Effector CD4-positive, alpha-beta T cell (primary cell): ENCODE measurements around the gene ZNF275.
"Not testable (repeated sequence)": the region's sequence is repeated elsewhere in the genome, so short reads cannot be mapped to it uniquely, and the experiment has no call there.

ENCODE experiments used
- DNase-seq: peaks from one replicate; pipeline ENCODE4 v3.0.0-alpha.2; 2020

ZNF275 gene

DNA sequence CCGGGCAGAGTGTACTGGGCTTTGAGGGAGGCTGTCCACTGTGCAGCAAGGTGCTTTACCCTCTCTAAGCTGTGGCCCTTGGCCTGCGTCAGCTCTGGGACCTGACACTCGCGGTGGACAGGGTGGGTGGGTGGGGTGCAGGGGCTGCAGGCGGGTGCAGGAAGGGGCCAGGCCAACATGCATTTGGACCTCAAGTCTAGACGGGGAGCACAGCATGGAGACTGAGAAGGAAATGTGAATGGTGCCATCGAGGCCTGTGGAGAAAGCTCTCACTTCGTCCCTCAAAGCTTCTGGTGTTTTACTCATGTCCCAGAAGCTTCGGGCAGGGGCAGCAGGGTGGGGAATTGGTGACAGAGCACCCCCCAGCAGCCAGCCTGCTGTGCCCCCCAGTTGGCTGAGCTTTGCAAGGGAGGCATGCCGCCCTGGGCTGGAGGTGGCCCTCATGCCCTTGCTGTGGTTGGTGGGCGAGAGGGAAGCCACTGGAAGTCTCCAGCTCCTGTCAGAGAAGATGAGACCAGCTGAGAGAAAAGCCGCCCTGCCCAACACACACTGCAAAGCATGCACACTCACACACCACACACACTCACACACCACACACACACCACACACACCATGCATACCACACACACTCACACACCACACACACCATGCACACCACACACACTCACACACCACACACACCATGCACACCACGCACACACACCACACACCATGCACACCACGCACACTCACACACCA is 54.9 kb downstream of the ZNF275 start:
- no peak for DNase-seq

DNA sequence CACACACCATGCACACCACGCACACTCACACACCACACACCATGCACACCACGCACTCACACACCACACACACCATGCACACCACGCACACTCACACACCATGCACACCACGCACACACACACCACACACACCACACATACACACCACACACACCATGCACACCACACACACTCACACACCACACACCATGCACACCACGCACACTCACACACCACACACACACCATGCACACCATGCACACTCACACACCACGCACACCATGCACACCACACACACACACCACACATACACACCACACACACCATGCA is 55.5 kb downstream of the ZNF275 start:
- DNase-seq, result not testable (repeated sequence)

DNA sequence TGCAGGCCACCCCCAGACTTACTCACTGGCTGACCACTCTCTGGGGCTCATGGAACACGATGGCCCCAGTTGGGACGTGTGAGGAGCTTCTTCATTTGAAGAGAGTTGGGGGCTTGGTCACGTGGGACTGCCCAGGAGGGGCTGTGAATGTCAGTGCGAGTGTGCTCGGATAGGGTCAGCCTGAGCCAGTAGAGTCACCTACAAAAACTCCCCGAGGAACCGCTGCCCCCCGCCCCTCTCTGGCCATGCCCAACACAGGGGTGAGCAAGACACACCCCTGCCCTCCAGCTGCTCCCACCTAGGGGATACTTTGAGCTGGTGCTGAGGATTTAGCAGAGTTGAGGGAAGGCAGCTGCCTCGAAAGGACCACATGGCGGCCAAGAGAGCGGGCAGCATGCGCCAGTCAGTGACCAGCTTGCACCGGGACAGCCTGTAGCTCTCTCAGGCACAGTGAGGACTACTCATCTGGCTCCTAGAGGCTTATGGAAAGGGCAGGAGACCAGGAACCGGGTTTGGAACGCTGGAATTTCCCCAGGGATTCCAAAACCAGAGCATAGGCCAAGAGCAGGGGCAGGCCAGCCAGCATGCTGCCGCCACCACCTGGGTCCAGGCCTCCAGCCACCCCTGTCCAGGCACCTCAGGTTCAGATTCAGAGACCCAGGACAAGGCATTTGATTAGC is 58.8 kb downstream of the ZNF275 start:
- no peak for DNase-seq

DNA sequence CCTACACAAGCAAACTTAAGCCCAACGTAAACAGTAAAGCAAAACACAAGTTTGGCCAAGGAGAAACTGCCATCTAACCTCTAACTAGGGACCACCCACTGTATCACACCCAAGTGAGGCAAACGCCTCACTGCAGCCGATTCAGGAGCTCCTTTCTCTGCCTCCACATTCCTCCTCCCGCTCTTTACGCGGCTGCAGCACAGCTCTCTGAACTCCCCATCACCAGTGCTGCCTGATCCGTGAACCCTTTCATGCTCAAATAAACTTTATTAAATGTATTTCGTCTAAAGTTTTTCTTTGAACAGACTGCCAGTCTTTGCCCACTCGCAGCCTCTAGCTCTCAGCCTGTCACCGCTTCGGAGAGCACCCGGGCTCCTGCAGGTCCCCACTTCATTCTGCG is 60.7 kb downstream of the ZNF275 start:
- DNase-seq, result no peak

DNA sequence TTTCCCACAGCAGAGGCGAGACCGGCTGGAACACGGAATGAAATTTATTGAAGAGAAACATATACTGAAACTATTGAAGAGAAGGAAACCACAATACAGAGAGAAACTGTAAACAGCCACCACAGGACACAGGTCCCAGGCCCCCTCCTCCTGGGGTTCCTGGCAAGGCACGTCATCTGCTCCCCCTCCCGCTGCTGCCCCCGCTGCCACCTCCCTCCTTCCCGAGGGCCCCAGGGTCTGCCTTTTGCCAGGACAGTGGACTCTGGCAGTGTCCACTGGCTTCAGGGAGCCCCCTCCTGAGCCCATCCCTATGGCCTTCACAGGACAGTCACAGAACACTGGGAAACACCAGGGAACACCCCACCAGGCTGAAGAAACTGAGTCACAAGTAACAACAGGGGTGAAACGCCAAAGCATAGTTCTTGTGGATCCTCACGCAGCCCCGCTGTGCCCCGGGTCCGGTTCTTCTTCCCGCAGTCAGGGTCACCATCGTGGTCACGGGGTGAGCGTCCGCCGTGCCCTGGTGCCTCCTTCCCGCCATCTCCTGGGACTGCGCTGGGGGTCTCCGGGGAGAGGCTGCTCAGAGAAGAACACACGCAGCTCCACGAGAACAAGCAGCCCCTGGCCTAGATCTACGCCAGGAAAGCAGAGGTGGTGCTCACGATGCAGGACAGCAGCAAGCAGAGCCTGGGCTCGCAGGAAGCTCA is 61.8 kb downstream of the ZNF275 start:
- no peak for DNase-seq

DNA sequence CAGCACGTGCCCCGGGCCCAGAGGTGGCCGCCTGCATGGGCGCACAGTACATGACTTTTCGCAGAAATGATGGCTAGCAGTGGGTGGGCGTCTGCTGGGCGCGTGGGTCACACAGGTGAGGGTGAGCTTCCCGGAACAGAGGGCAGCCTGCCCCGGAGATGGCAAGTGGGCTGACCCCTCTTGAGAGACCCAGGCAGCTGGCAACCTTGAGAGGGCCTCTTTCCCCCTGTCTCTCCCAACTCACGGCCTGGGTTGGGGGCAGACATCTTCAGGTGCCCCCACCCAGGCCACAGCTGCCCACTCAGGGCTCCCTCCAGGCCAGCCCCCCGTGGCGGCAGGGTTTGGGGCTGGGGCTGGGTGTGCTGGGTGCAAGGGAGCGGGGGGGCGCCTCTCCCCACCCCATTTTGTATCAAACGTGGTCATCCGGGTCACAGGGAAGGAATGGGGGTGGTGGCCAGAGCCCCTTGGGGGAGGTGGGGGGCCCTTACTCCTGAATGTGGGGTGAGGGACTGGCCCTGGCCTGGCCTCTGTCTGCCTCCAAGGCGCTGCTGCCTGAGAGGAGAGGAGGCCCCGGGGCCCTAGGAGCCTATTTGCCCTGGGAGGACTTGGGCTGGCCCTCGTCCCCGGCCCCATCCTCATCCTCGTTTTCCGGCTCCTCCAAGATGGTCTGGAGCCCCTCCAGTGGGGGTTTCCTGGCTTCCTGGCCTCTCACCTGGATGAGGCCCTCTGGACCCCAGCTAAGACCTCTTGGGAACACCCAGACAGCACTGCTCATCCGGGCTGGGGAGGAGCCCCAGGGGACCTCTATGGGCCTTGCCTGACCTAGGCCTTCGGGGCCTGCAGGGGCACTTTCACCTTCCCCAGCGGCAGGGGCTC is 62.6 kb downstream of the ZNF275 start:
- DNase-seq, result no peak

DNA sequence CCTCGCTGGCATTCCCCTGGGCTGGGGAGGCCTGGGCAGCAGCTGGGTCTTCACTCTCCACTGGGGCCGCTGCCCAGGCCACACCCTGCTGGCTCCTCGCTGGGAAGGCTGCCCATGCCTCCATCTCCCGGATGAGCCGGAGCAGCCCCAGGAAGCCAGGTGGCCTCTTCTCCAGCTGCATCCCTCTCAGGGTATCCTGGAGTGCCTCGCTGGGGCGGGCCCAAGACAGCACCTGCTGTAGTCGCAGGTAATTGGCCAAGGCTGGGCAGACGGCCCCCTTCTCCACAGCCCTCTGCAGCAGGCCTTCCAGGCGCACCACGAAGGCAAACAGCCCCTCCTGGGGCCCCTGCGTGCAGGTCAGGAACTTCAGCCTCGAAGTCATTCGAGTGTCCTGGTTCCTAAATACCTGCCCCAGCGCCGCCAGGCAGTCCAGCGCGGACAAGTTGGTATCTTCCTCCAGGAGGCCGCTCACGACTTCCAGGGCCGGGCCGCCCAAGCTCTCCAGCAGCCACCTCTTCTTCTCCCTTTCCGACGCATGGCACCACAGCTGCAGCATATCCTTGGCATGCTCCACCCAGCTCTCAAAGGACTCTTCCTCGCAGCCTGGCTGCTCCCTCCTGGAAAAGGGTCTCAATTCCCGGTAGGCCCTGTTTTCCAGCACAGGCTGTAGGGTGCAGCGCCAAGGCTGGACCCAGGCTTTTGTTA is 63.5 kb downstream of the ZNF275 start:
- DNase-seq, result no peak

DNA sequence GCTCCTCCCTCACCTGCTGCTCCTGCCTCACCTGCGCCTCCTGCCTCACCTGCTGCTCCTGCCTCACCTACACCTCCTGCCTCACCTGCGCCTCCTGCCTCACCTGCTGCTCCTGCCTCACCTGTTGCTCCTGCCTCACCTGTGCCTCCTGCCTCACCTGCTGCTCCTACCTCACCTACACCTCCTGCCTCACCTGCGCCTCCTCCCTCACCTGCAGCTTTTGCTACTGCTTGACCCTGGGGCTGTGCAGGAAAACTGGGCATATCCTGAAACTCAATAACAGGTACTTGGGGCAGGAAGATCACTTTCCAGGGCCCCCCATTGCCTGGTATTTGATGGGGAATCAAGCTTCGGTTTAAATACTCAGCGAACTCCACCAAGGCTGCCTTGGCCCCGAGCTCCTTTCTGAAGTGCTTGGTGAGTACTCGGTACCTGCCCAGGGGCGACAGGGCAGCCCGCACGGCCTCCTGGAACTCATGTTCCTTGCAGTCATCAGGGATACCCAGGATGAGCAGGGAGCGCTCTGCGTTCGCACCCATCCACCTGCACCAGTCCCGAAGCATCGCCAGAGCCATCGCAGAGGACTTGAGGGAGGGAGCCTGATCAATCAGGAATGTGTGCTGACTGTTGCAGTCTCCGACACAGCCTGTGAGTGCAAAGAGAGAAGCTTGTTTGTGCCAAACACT is 64.5 kb downstream of the ZNF275 start:
- no peak for DNase-seq

DNA sequence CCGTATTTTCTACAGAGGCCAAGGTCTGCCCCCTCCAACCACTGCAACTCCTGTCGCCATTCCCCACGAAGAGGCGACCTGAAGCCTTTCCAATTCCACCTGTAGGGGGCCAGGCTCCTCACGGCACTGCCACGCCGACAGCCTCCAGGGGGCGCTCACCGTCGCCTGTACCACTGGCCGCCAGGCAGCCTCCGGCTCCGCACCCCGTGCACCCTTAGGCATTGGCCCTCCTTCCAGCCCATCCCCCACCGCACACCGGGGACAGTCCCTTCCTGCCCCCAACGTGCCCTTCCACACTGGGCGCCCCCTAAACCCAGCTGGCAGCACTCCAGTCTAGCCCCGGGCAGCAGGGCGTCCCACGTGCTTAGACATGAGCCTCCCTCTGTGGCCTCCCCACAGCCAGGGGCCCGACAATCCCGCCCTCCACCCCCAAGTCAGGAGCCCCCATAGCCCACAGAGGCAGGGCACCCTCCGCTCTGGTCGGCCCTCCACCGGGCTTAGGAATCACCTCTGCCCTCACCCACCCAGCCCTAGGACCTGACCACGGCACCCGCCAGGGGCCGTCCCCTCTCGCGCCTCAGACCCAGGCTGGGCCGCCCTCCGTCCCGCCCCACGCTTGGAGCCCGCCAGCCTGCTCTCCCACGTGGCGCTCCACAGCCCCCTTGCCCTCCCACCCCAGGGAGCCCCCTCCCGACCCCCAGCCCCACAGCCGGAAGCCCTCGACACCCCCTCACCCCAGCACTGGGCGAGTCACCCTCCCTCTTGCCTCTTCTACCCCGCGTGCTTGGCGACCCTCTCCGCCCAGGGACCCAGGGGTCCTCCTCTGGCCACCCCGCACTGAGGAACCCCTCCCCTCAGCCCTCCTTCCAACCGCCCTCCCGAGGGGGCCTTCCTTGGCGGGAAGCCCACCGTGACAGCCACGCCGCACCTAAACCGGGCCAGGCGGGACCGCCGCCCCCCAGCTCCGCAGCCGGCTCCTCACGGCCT is 66.5 kb downstream of the ZNF275 start:
- DNase-seq, result peak; percentile 23

DNA sequence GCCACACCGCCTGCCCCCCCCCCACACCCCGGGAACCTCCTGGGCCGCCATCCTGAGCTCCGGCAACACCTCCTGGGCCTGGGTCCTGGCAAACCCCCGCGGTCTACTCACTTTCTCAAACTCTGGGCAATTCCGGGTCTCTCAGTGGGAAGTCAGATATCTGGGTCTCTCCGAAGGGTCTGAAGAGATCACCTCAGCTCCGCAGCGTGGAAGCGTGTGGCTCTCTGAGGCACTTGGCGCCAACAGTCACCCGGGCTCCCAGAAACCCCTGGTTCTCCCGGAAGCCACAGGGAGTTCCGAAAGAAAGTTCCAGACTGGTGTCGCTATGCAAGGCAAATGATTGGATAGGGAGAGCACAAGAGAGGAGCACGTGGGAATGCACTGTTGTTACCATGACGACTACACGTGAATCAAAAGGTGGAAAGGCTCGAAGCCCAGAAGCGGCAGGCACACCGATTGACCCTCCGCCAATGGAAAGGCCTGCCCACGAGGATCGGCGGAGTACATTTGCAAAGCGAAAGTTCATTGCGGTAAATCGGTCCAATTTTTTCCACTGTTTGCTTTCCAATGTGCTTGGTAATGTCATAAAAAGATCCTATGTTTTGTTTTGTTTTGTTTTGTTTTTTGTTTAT is 67.3 kb downstream of the ZNF275 start, which contains the start of gene PNMA6E:
TSS of gene PNMA6E (minus strand) at position 218 of the 632 bp plus-strand sequence. CDS start 2,501 bp downstream, outside the sequence.
- DNase-seq, result no peak
